D721Med (cell line): ENCODE data around the gene CCDC134.

Source experiments
- DNase-seq: peaks from one replicate; pipeline ENCODE4 v3.0.0; 2011; ENCODE audit warnings: low spot score; ENCODE audit not compliant: insufficient read length
- FAIRE-seq: peaks from 2 replicates; lab custom pipeline; 2011; peaks lifted over from hg19 to GRCh38; lab: Jason Lieb, UNC
- CTCF ChIP-seq: IDR thresholded peaks from 2 replicates; pipeline ENCODE4 v1.5.1; 2012; ENCODE audit warnings: mild to moderate bottlenecking, control low read depth; ENCODE audit not compliant: insufficient read depth; ENCODE audit errors: missing control alignments

CCDC134 gene

GRCh38 chr22:41870786-41871185 is 70.3 kb downstream of the CCDC134 start:
- DNase-seq (no peak), FAIRE-seq (no peak)
- no peak for TF ChIP-seq CTCF

- no peak for FAIRE-seq
- no peak for TF ChIP-seq CTCF
Measured at GRCh38 chr22:41873391-41873790, 72.9 kb downstream of the CCDC134 start.

GRCh38 chr22:41874090-41874489 is 73.6 kb downstream of the CCDC134 start:
- DNase-seq (no peak), FAIRE-seq (no peak)
- no peak for TF ChIP-seq CTCF

More at GRCh38 chr22:41873391-41873790, 72.9 kb downstream of the CCDC134 start:
- no peak for DNase-seq

- FAIRE-seq (no peak), DNase-seq (no peak)
- no peak for TF ChIP-seq CTCF
Measured at GRCh38 chr22:41875531-41876270, 75.2 kb downstream of the CCDC134 start.
